Upper lobe of left lung (tissue), 6 donors: Measurements from ENCODE around the gene CYP2E1. TPM values are rescaled to one million over a fixed set of nuclear protein-coding genes. Genes with fewer than 3 reads are reported as not detected.
"Not testable (repeated sequence)": the region's sequence is repeated elsewhere in the genome, so short reads cannot be mapped to it uniquely, and the experiment has no call there.

Experiments
- ATAC-seq, 2 donors: fragments of 200-7000 bp; cut with Tn5 transposase; one replicate each; pipeline ENCODE4 v1.9.1; 2022; ENCODE audit warnings: mild to moderate bottlenecking in 2 of 2, moderate library complexity in 2 of 2; ENCODE audit not compliant: low FRiP score in 2 of 2
- DNase-seq, 2 donors: peaks; one replicate each; pipeline ENCODE4 v3.0.0-alpha.2; 2019 to 2020
- H3K27ac ChIP-seq, 4 donors: fragments of 200-600 bp; sonication (generic); one replicate each; pipeline ENCODE4 v1.5.1; 2016 to 2019
- H3K27me3 ChIP-seq, 4 donors: fragments of 200-600 bp; sonication (generic); one replicate each; pipeline ENCODE4 v1.5.1; 2017 to 2019
- H3K36me3 ChIP-seq, 4 donors: fragments of 200-600 bp; sonication (generic); one replicate each; pipeline ENCODE4 v1.5.1; 2016 to 2019
- H3K4me1 ChIP-seq, 4 donors: fragments of 200-600 bp; sonication (generic); one replicate each; pipeline ENCODE4 v1.5.1; 2018 to 2019
- H3K4me3 ChIP-seq, 4 donors: fragments of 200-600 bp; sonication (generic); one replicate each; pipeline ENCODE4 v1.5.1; 2017 to 2019; ENCODE audit warnings: mild to moderate bottlenecking in 2 of 4, moderate library complexity in 1 of 4
- H3K9me3 ChIP-seq, 4 donors: fragments of 200-600 bp; sonication (generic); one replicate each; pipeline ENCODE4 v1.5.1; 2018 to 2019
- WGBS, 2 donors: methylation state at CpG; one replicate each; pipeline ENCODE4 v1.1.5; 2017 to 2018; 5-methylcytosine and 5-hydroxymethylcytosine counted together
- total RNA-seq, 6 donors: library from RNA; depleted of rRNA in 4 of 6; stranded (reverse); fragments of >200 nt in 4 of 6; gene quantifications; one replicate each; pipeline versions ENCODE4 v1.1.0 to v1.2.1, GENCODE V29; 2016 to 2021
- donor health status: DM: no; HTN: no; CAD: no; lungs with moderate emphysema.
- donor health status: DM: no; HTN: yes; CAD: no; lungs with severe emphysema.

CYP2E1 gene
- total RNA-seq, 6 donors from 2014 or later = 0.91 to 17.8 (median 1.6) TPM; not detected in 2

DNA sequence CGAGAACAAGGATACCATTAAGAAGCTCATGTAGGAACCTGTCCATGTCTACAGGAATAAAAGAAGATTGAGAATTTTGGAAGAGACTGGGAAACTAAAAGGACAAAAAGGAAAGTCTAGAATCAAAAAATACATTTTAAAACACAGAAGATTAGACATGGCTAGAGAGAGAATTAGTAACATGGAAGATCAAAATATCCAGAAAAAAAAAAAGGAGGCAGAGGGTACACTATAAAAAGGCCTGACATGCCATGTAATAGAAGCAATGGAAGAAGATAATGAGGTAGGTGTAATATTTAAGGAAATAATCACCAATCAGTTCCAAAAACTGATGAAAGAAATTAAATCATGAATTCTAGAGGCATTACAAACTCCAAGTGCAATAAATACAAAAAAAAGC is 46.3 kb downstream of the CYP2E1 start:
- WGBS, 2 donors = 82 to 86% methylated on average over 1 of the region's 1 CpG
- H3K4me3 ChIP-seq, H3K4me1 ChIP-seq, H3K36me3 ChIP-seq, H3K27me3 ChIP-seq, DNase-seq, ATAC-seq, H3K27ac ChIP-seq: not testable (repeated sequence)
- H3K9me3 ChIP-seq = peaks cover 0 to 16% (median 6%) of the 10 kb centered on the region in 4 donors

DNA sequence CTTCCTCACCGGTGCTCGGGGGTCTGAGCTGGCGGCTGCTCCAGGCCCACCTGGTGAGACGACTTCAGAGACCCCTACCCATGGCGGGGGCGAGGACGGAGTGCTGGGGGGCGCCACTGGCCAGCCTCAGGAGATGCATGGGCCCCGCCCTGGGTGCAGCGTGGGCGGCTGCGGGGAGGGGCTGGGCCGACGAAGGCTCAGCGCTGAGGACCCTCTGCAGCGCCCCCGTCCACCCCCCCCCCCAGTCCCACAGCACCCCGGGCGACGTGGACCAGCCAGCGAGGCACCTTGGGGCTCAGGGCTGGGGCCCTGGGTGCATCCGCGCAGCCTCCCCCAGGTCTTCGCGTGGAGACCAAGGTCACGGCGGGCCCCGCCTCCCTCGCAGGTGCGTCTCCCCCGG is 49.9 kb downstream of the CYP2E1 start:
- H3K4me1 ChIP-seq, H3K27me3 ChIP-seq, H3K36me3 ChIP-seq, H3K27ac ChIP-seq, H3K4me3 ChIP-seq: not testable (repeated sequence)
- peak; percentile 38 to 54 for ATAC-seq
- whole genome bisulfite sequencing, 2 donors = no CpG with 5 or more reads among the region's 31 CpGs
- peak in 1 of 2 donors; percentile 56 for DNase-seq
- H3K9me3 ChIP-seq = peaks cover 3 to 23% (median 9%) of the 10 kb centered on the region in 4 donors

Other genes starting within 250 kb of the CYP2E1 start
- gene TUBGCP2, start 218.5 kb upstream of the CYP2E1 start, total RNA-seq = 100 to 1,000 TPM in 1 of 6 donors, 10 to 100 TPM in 5; 41.7 to 106 (median 56.3) TPM
- gene ZNF511, start 218.4 kb upstream of the CYP2E1 start, total RNA-seq = 10 to 100 TPM; 12.6 to 44.2 (median 33.0) TPM
- gene CALY, start 190.5 kb upstream of the CYP2E1 start, total RNA-seq = 1 to 10 TPM in 1 of 6 donors, not detected in 5; 7.4 TPM
- not detected for gene PRAP1, start 180.0 kb upstream of the CYP2E1 start, total RNA-seq
- 10 to 100 TPM; 15.4 to 37.5 (median 26.0) TPM for gene FUOM, start 169.3 kb upstream of the CYP2E1 start, total RNA-seq
- 10 to 100 TPM; 32.5 to 69.6 (median 53.2) TPM for gene ECHS1, start 154.0 kb upstream of the CYP2E1 start, total RNA-seq
- gene PAOX, start 148.1 kb upstream of the CYP2E1 start, total RNA-seq = 10 to 100 TPM in 3 of 6 donors, 1 to 10 TPM in 3; 4.7 to 24.1 (median 10.3) TPM
- 100 to 1,000 TPM in 1 of 6 donors, 10 to 100 TPM in 5; 21.0 to 155 (median 40.8) TPM for gene MTG1, start 133.2 kb upstream of the CYP2E1 start, total RNA-seq
- under 1 TPM in 1 of 6 donors, not detected in 5; 0.20 TPM for gene SPRN, start 102.7 kb upstream of the CYP2E1 start, total RNA-seq
- 10 to 100 TPM in 2 of 6 donors, 1 to 10 TPM in 4; 1.1 to 31.4 (median 3.4) TPM for gene SCART1, start 73.4 kb upstream of the CYP2E1 start, total RNA-seq
- 10 to 100 TPM in 1 of 6 donors, 1 to 10 TPM in 1, not detected in 4; 1.0 to 21.0 TPM for gene SYCE1, start 38.2 kb downstream of the CYP2E1 start, total RNA-seq
- gene FRG2B, start 99.4 kb downstream of the CYP2E1 start, total RNA-seq = not detected